Endothelial cell of umbilical vein (primary cell): Measurements from ENCODE around the gene RNF130. TPM values are rescaled to one million over a fixed set of nuclear protein-coding genes. Genes with fewer than 3 reads are reported as not detected.

Source experiments
- BruUV-seq: library from RNA; stranded (reverse); fragments of 400-500 nt; replicated peaks from 2 replicates; lab custom pipeline; 2021; lab: Mats Ljungman, UMichigan
- CTCF ChIA-PET: fragments of 300-600, 350-600 bp; sonication (Branson Sonifier 250); formaldehyde crosslinking; loops from one replicate; lab custom pipeline; 2021; ENCODE audit warnings: antibody characterized with exemption, inconsistent platforms; lab: Charles Lee
- POLR2A ChIA-PET: fragments of 300-600, 350-600 bp; sonication (Branson Sonifier 250); formaldehyde crosslinking; loops from one replicate; lab custom pipeline; 2021; ENCODE audit warnings: antibody characterized with exemption, inconsistent platforms; lab: Charles Lee
- DNase-seq: peaks from one replicate; pipeline ENCODE4 v3.0.0-alpha.2; 2011; ENCODE audit warnings: low read depth, low spot score
- FAIRE-seq: peaks from 2 replicates; lab custom pipeline; 2011; peaks lifted over from hg19 to GRCh38; lab: Jason Lieb, UNC
- H2AFZ ChIP-seq: 2 replicates; pipeline ENCODE4 v1.6.0; 2012; ENCODE audit warnings: low read depth, low read length, control low read depth, inconsistent platforms
- H3K27ac ChIP-seq: 2 replicates; pipeline ENCODE4 v1.5.1; 2011; ENCODE audit warnings: low read depth, mild to moderate bottlenecking, control low read depth, low read length, moderate library complexity; ENCODE audit not compliant: insufficient read depth
- H3K27me3 ChIP-seq, 2 experiments: 2 replicates each; pipeline versions ENCODE4 v1.6.0 to v1.6.1; 2011; ENCODE audit warnings: low read length in 2 of 2, mixed read lengths in 1 of 2; ENCODE audit not compliant: control insufficient read depth in 2 of 2, insufficient read depth in 2 of 2
- H3K36me3 ChIP-seq, 2 experiments: 2 replicates in 1 of 2; 3 replicates in 1 of 2; pipeline ENCODE4 v1.5.1; 2011; ENCODE audit warnings: low read length in 2 of 2, mild to moderate bottlenecking in 1 of 2, moderate library complexity in 1 of 2; ENCODE audit not compliant: control insufficient read depth in 2 of 2, insufficient read depth in 2 of 2; ENCODE audit errors: extremely low read depth in 1 of 2
- H3K4me1 ChIP-seq: 3 replicates; pipeline ENCODE4 v1.5.1; 2011; ENCODE audit warnings: mild to moderate bottlenecking, low read length; ENCODE audit not compliant: control insufficient read depth, insufficient read depth; ENCODE audit errors: extremely low read depth
- H3K4me2 ChIP-seq: 2 replicates; pipeline ENCODE4 v1.6.1; 2011; ENCODE audit warnings: low read length, control low read depth, mixed read lengths; ENCODE audit not compliant: insufficient read depth
- H3K4me3 ChIP-seq, 3 experiments: fragments of 200-600 bp in 1 of 3; sonication (generic), shearing (Covaris generic) in 1 of 3; replicated peaks in 1 of 3; 2 replicates each; pipeline ENCODE4 v1.5.1; 2011 to 2016; ENCODE audit warnings: control low read depth in 3 of 3, low read length in 3 of 3, mild to moderate bottlenecking in 2 of 3, inconsistent platforms in 1 of 3, low read depth in 1 of 3, moderate library complexity in 1 of 3; ENCODE audit not compliant: insufficient read depth in 1 of 3
- H3K79me2 ChIP-seq: 2 replicates; pipeline ENCODE4 v1.6.0; 2012; ENCODE audit warnings: low read length, inconsistent platforms; ENCODE audit not compliant: control insufficient read depth, insufficient read depth
- H3K9ac ChIP-seq: replicated peaks from 2 replicates; pipeline ENCODE3; 2011; ENCODE audit warnings: low read length, control low read depth; ENCODE audit not compliant: insufficient read depth; ENCODE audit errors: extremely low read depth
- H3K9me1 ChIP-seq: replicated peaks from 3 replicates; pipeline ENCODE4 v1.6.0; 2011; ENCODE audit warnings: mild to moderate bottlenecking, low read length; ENCODE audit not compliant: control insufficient read depth, insufficient read depth; ENCODE audit errors: extremely low read depth
- H3K9me3 ChIP-seq: replicated peaks from 2 replicates; pipeline ENCODE4 v1.5.1; 2012; ENCODE audit warnings: low read length, inconsistent platforms; ENCODE audit not compliant: control insufficient read depth, insufficient read depth
- H4K20me1 ChIP-seq: replicated peaks from 2 replicates; pipeline ENCODE3; 2011; ENCODE audit warnings: mild to moderate bottlenecking, low read length; ENCODE audit not compliant: control insufficient read depth, insufficient read depth; ENCODE audit errors: extremely low read depth
- EZH2 ChIP-seq: IDR thresholded peaks from 2 replicates; pipeline ENCODE4 v1.6.1; 2012; ENCODE audit warnings: borderline replicate concordance, low read depth, mild to moderate bottlenecking, moderate library complexity, low read length, inconsistent platforms; ENCODE audit not compliant: severe bottlenecking
- FOS ChIP-seq: IDR thresholded peaks from 2 replicates; pipeline ENCODE4 v1.6.1; 2011; ENCODE audit warnings: mild to moderate bottlenecking, low read length, moderate library complexity, borderline replicate concordance; ENCODE audit not compliant: insufficient read depth
- GATA2 ChIP-seq: IDR thresholded peaks from 2 replicates; pipeline ENCODE4 v1.7.0; 2011; ENCODE audit warnings: low read depth, mild to moderate bottlenecking, moderate library complexity, mixed read lengths, low read length; ENCODE audit not compliant: insufficient read length, insufficient read depth
- JUN ChIP-seq: IDR thresholded peaks from 2 replicates; pipeline ENCODE4 v1.6.1; 2011; ENCODE audit warnings: borderline replicate concordance, low read depth; ENCODE audit not compliant: insufficient read length, insufficient read depth
- MAX ChIP-seq: IDR thresholded peaks from 2 replicates; pipeline ENCODE4 v1.6.1; 2011; ENCODE audit not compliant: insufficient read depth, insufficient read length
- MYC ChIP-seq: IDR thresholded peaks from one replicate; pipeline ENCODE4 v1.6.1; 2011; ENCODE audit warnings: mild to moderate bottlenecking, low read depth, low read length
- POLR2A ChIP-seq: IDR thresholded peaks from 2 replicates; pipeline ENCODE4 v1.6.1; 2012; ENCODE audit warnings: low read depth, mild to moderate bottlenecking, control low read depth, low read length
- POLR2AphosphoS5 ChIP-seq: IDR thresholded peaks from 2 replicates; pipeline ENCODE4 v1.6.1; 2012; ENCODE audit warnings: low read depth, mild to moderate bottlenecking, control low read depth, low read length, moderate library complexity; ENCODE audit not compliant: insufficient read depth
- dilution Hi-C: fragments of 300-500 bp; cut with MboI; formaldehyde crosslinking; loops from one replicate; pipeline ENCODE4 v1.15.0; 2019; ENCODE audit warnings: low sequenced_read_pairs; ENCODE audit not compliant: extremely low pct_ligation_motif_present
- intact Hi-C: fragments of 100-400 bp; cut with micrococcal nuclease; formaldehyde crosslinking; loops from one replicate; pipeline ENCODE4 v1.10.0; 2022
- polyA plus RNA-seq, 4 experiments: library from polyadenylated mRNA; depleted of rRNA in 3 of 4; stranded (reverse) in 3 of 4; unstranded in 1 of 4; fragments of >200 nt; gene quantifications; 2 replicates each; pipeline versions ENCODE4 v1.2.1 to v1.2.3, GENCODE V29; 2011 to 2012; ENCODE audit warnings: missing spikeins in 1 of 4
- total RNA-seq: library from RNA; stranded (reverse); gene quantifications from 2 replicates; pipeline ENCODE4 v1.2.3, GENCODE V29; 2021
- TF ChIP-seq, protein P1 (sequence below), 2 donors: IDR thresholded peaks; 1 replicate in 1 of 2; 2 replicates in 1 of 2; pipeline ENCODE4 v1.5.1; 2011; ENCODE audit warnings: low read length in 2 of 2, mild to moderate bottlenecking in 2 of 2, moderate library complexity in 2 of 2, control low read depth in 1 of 2, inconsistent platforms in 1 of 2, low read depth in 1 of 2; ENCODE audit not compliant: insufficient read depth in 1 of 2; ENCODE audit errors: extremely low read depth in 1 of 2

The RNF130 gene
- total and polyA plus RNA-seq, 2 donors (not counting 3 experiments of a cell fraction or from before 2014, with no cell fraction given) = 43.0 to 43.1 TPM

GRCh38 chr5:179916523-179916922 is 155.0 kb downstream of the RNF130 start:
- DNase-seq = no peak
- Histone ChIP-seq H3K4me2 (no peak overlapping the region), H3K27me3 (peaks cover 2 to 3% of the 10 kb centered on the region in 2 experiments), H3K4me3 (no peak overlapping the region), H3K36me3 (no peaks in the 10 kb centered on the region), H2AFZ (no peak overlapping the region), H3K9ac (no peak overlapping the region), H3K9me3 (no peaks in the 10 kb centered on the region), H3K9me1 (no peaks in the 10 kb centered on the region), H3K79me2 (no peaks in the 10 kb centered on the region), H3K4me1 (no peaks in the 10 kb centered on the region), H4K20me1 (no peaks in the 10 kb centered on the region), H3K27ac (no peak overlapping the region)
- no TSS peak for BruUV-seq
- dilution Hi-C loops = no loop called here
- TF ChIP-seq MYC = no peak
- TF ChIP-seq, protein P1, sequence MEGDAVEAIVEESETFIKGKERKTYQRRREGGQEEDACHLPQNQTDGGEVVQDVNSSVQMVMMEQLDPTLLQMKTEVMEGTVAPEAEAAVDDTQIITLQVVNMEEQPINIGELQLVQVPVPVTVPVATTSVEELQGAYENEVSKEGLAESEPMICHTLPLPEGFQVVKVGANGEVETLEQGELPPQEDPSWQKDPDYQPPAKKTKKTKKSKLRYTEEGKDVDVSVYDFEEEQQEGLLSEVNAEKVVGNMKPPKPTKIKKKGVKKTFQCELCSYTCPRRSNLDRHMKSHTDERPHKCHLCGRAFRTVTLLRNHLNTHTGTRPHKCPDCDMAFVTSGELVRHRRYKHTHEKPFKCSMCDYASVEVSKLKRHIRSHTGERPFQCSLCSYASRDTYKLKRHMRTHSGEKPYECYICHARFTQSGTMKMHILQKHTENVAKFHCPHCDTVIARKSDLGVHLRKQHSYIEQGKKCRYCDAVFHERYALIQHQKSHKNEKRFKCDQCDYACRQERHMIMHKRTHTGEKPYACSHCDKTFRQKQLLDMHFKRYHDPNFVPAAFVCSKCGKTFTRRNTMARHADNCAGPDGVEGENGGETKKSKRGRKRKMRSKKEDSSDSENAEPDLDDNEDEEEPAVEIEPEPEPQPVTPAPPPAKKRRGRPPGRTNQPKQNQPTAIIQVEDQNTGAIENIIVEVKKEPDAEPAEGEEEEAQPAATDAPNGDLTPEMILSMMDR (IDR thresholded peaks at IDR 0.05; ENCODE audit: extremely low read depth in 1 of 2, insufficient read depth in 1 of 2, low read depth in 1 of 2, low read length in 2 of 2) = no peak
- no peak for TF ChIP-seq POLR2A
- TF ChIP-seq EZH2 = no peak
- TF ChIP-seq JUN = no peak
- no peak for TF ChIP-seq POLR2AphosphoS5
- intact Hi-C loops = no loop called here
- ChIA-PET POLR2A (no interaction called here), CTCF (no interaction called here)
- FAIRE-seq = no peak

- no peak overlapping the region for H3K4me3 ChIP-seq
- no peak for TF ChIP-seq JUN
- no peak for TF ChIP-seq POLR2AphosphoS5
- no peak for TF ChIP-seq GATA2
- TF ChIP-seq, protein P1 (IDR thresholded peaks at IDR 0.05; ENCODE audit: extremely low read depth in 1 of 2, insufficient read depth in 1 of 2, low read depth in 1 of 2, low read length in 2 of 2) = no peak
- TF ChIP-seq MAX = no peak
- no peak for TF ChIP-seq FOS
- no peak for TF ChIP-seq MYC
- no peak for TF ChIP-seq POLR2A
- no peak for TF ChIP-seq EZH2
- H3K36me3 ChIP-seq = no peaks in the 10 kb centered on the region
- FAIRE-seq (no peak), DNase-seq (no peak)
- no TSS peak for BruUV-seq
- intact Hi-C loops (no loop called here), dilution Hi-C loops (no loop called here)
- no peaks in the 10 kb centered on the region for H3K9me1 ChIP-seq
- ChIA-PET CTCF (no interaction called here), POLR2A (no interaction called here)
- H3K79me2 ChIP-seq = no peaks in the 10 kb centered on the region
- no peaks in the 10 kb centered on the region for H3K9me3 ChIP-seq
- H3K27me3 ChIP-seq = peaks cover 2 to 3% of the 10 kb centered on the region in 2 experiments
- no peak overlapping the region for H3K27ac ChIP-seq
- H2AFZ ChIP-seq = no peak overlapping the region
- no peak overlapping the region for H3K9ac ChIP-seq
- no peak overlapping the region for H3K4me2 ChIP-seq
- H3K4me1 ChIP-seq = no peaks in the 10 kb centered on the region
- H4K20me1 ChIP-seq = no peaks in the 10 kb centered on the region
Measured at GRCh38 chr5:179915406-179915935, 156.1 kb downstream of the RNF130 start.
